ENCODE measurements around the gene SLC6A18. TPM values are rescaled to one million over a fixed set of nuclear protein-coding genes. Genes with fewer than 3 reads are reported as not detected.
"Not testable (repeated sequence)": the region's sequence is repeated elsewhere in the genome, so short reads cannot be mapped to it uniquely, and the experiment has no call there.

The SLC6A18 gene
- total RNA-seq, 1 donor from 2014 or later: not detected

GRCh38 chr5:1265026-1265425 lies 39.8 kb downstream of the SLC6A18 start:
- intact Hi-C loops (cut with DNase I): no loop called here
- TF ChIP-seq POLR2AphosphoS5 (IDR thresholded peaks at IDR 0.05; ENCODE audit: insufficient read depth in 1 of 2, low read depth in 1 of 2): no peak
- no peak for TF ChIP-seq POLR2A (IDR thresholded peaks at IDR 0.05)
- no peak for TF ChIP-seq CTCF (IDR thresholded peaks at IDR 0.05)
- H3K36me3 ChIP-seq: no peaks in the 10 kb centered on the region
- no peak overlapping the region for H3K4me3 ChIP-seq
- no peaks in the 10 kb centered on the region for H3K27me3 ChIP-seq
- no peaks in the 10 kb centered on the region for H3K4me1 ChIP-seq
- no peak overlapping the region for H3K27ac ChIP-seq
- no peaks in the 10 kb centered on the region for H3K9me3 ChIP-seq
- no peak for DNase-seq (ENCODE audit: extremely low spot score in 2 of 2)

- no peaks in the 10 kb centered on the region for H3K36me3 ChIP-seq
- no peak for TF ChIP-seq POLR2AphosphoS5 (IDR thresholded peaks at IDR 0.05; ENCODE audit: insufficient read depth in 1 of 2, low read depth in 1 of 2)
- TF ChIP-seq POLR2A (IDR thresholded peaks at IDR 0.05): no peak
- TF ChIP-seq CTCF (IDR thresholded peaks at IDR 0.05): no peak
- no peak for DNase-seq (ENCODE audit: extremely low spot score in 2 of 2)
- H3K27ac ChIP-seq: no peak overlapping the region
- H3K4me3 ChIP-seq: no peak overlapping the region
- no peaks in the 10 kb centered on the region for H3K9me3 ChIP-seq
- no peaks in the 10 kb centered on the region for H3K4me1 ChIP-seq
- intact Hi-C loops (cut with DNase I): no loop called here
- H3K27me3 ChIP-seq: no peaks in the 10 kb centered on the region
Measured at GRCh38 chr5:1265461-1266455, 40.6 kb downstream of the SLC6A18 start.

- TF ChIP-seq POLR2AphosphoS5 (IDR thresholded peaks at IDR 0.05; ENCODE audit: insufficient read depth in 1 of 2, low read depth in 1 of 2): no peak
- TF ChIP-seq POLR2A (IDR thresholded peaks at IDR 0.05): no peak
- no peak for TF ChIP-seq CTCF (IDR thresholded peaks at IDR 0.05)
Measured at GRCh38 chr5:1266791-1267190, 41.6 kb downstream of the SLC6A18 start.

GRCh38 chr5:1267464-1267863 lies 42.3 kb downstream of the SLC6A18 start:
- H3K4me3 ChIP-seq; H3K27ac ChIP-seq; intact Hi-C loops (cut with DNase I); H3K36me3 ChIP-seq; H3K27me3 ChIP-seq; H3K4me1 ChIP-seq; DNase-seq (ENCODE audit: extremely low spot score in 2 of 2); H3K9me3 ChIP-seq: not testable (repeated sequence)

More at GRCh38 chr5:1266791-1267190, 41.6 kb downstream of the SLC6A18 start:
- H3K27me3 ChIP-seq: no peaks in the 10 kb centered on the region
- H3K27ac ChIP-seq: no peak overlapping the region
- H3K36me3 ChIP-seq: no peaks in the 10 kb centered on the region
- intact Hi-C loops (cut with DNase I): no loop called here
- H3K4me3 ChIP-seq: no peak overlapping the region
- H3K9me3 ChIP-seq: no peaks in the 10 kb centered on the region
- no peak for DNase-seq (ENCODE audit: extremely low spot score in 2 of 2)
- no peaks in the 10 kb centered on the region for H3K4me1 ChIP-seq

- no peaks in the 10 kb centered on the region for H3K9me3 ChIP-seq
- TF ChIP-seq POLR2A (IDR thresholded peaks at IDR 0.05) (no peak), CTCF (IDR thresholded peaks at IDR 0.05) (no peak), POLR2AphosphoS5 (IDR thresholded peaks at IDR 0.05; ENCODE audit: insufficient read depth in 1 of 2, low read depth in 1 of 2) (no peak)
- H3K36me3 ChIP-seq: no peaks in the 10 kb centered on the region
- H3K4me1 ChIP-seq: no peaks in the 10 kb centered on the region
- DNase-seq (ENCODE audit: extremely low spot score in 2 of 2): no peak
- intact Hi-C loops (cut with DNase I): no loop called here
- no peak overlapping the region for H3K27ac ChIP-seq
- H3K4me3 ChIP-seq: no peak overlapping the region
- no peaks in the 10 kb centered on the region for H3K27me3 ChIP-seq
Measured at GRCh38 chr5:1268056-1268455, 42.9 kb downstream of the SLC6A18 start.

Data from vagina (tissue), 2 donors.